GM18508 (cell line): Measurements from ENCODE around the gene C8B.

Experiments used
- ATAC-seq: cut with Tn5 transposase; IDR thresholded peaks from one replicate; pipeline ENCODE4 v1.9.1; 2021; ENCODE audit warnings: moderate number of reproducible peaks; ENCODE audit not compliant: insufficient read depth, unreplicated experiment

The C8B gene

DNA sequence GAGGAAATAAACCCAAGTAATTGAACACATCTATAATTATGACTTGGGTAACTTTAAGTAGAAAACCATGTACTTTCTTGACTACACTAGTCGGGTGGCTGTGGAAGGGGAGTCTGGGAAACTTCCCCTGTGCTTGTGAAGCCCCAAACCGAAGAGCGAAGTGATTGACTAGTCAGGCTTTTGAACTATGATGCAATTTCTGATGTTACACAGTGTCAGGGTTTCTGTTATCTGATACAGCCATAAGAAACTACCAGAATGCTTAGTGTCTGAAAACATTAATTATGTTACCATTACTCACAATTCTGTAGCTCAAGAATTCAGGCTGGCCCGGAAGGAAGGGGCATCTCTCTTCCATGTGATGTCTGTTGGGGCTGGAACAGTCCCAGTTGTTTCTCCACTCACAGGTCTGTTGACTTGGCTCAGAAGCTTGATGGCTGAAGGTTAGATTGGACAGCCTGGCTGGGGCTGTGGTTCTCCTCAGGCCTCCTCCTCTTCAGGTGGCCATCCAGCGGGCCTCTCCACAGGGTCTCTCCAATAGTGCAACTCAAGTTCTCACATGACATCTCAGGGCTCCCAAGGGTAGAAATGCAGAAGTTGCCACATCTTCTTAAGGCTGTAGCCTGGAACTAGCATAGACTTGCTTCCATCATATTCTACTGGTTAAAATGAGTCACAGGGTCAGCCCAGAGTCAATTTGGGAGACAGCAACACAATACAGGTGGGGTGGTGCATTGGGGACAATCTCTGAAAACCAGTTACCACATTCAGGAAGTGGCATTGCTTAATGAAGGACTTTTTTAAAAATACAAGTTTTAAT, 8.3 kb upstream of the C8B start:
- no peak for ATAC-seq

DNA sequence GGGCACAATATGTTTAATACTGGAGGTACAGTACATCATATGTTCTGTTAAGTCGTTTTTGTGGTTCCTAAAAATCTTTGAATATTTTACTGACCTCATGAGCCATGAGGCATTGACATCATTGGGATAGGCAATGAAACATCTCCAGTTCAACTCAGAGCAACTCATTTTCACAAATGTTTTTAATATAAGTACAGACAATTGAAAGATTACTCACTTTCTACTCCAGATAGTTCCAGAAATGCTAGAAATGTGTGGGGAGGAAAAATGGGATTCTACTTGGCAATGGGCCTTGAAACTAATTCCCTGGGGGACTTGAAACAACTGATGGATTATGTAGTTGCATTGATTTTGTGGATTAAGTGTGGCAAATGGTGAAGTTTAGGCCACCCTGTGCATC, 7.2 kb upstream of the C8B start:
- ATAC-seq = no peak

DNA sequence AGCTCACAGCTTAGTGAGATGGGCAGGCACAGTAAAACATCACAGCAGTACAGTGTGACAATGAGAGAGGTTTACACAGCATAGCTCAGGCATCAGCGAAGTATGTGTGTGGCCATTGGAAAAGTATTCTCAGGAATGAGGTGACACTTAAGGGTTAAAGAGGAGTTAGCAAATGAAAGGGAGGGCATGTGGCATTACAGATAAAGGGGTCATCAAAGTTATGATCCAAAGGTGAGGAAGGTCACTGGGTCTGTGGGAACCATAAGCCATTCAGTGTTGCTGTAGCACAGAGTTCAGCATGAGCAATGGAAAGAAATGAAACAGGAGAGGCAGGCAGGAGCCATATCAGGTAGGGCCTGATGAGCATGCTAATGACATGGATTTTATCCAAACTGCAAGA, 4.5 kb upstream of the C8B start:
- no peak for ATAC-seq

DNA sequence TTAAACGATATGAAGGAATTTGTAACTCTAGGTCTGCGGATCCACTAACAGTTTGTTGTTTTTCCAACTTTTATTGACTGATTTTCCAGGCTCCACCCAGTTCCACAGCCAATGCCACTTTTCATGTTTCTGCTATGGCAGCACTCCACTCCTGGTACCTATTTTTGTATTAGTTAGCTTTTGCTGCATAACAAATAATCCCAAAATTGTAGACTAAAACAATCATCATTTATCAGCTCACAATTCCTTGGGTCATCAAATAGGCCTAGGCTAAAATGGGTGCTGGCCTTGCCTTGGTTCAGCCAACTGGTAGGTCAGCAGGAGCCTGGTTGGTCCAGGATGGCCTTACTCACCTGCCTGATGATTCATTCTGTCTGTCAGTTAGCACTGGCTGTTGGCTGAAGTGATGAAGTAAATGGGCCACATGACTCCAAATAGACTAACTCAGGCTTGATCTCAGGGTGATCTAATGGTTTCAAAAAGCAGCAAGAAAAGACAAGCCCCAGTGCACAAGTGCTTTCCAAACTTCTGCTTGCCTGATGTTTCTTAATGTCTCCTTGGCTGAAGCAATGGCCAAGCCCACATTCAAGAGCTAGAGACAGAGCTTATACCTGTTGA, 3.2 kb upstream of the C8B start:
- no peak for ATAC-seq

DNA sequence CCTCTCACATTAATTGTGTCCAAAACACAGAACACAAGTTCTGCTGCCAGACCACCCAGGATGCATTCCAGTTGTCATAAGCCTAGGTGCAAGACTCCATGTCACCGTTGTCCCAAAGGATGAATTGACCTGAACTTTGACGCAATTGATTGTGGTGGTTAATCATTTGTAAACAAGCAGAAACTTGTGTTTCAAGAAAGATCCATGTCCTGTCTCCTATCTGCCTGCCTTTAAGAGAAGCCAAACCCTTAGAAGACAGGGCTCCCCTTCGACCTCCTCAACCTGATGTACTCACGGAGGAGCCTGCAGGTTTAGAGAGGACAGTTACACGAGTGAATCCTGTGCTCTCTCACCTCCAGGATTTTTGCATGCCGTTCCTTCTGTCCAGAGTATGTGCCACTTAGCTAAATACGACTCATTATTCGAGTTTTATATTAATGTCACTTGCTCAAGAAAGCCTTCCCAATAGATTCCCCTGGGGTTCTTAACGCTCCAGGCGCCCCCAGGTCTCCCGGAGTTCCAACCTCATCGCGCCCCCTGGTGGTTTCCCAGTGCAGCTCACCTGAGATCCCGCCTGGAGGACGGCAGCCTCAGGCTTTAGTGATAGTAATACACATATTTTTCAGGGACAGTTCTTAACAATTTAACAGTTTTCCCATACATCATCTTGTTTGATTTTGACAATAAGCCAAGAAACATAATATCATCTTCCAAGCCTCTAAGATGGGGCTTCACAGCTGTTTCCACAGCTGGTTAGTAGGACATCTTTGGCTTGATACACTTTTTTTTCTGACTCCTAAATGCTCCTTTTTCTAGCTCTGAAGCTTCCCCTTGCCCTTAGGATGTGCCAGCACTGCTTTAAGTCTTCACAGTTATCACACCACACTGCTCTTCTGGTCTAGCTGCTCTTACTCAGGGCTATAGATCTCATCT, 2.4 kb upstream of the C8B start:
- no peak for ATAC-seq

DNA sequence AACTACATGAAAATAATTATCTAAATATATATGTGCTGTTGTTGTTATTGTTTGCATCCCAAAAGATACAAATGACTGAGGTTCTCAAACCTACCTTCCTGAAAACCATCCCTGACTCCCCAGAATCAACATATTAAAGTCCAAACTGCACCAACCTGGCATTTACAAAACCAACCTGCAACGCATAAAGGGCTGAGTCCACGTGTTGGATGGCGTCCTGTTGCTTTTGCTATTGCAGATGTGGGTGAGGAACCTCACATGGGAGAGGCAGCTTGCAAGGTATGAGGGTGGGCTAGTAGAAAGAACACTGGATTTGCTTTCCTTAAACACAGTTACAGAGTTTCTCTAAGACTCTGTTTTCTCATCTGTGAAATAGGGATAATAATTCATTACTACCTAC, 1.5 kb upstream of the C8B start:
- ATAC-seq = no peak

DNA sequence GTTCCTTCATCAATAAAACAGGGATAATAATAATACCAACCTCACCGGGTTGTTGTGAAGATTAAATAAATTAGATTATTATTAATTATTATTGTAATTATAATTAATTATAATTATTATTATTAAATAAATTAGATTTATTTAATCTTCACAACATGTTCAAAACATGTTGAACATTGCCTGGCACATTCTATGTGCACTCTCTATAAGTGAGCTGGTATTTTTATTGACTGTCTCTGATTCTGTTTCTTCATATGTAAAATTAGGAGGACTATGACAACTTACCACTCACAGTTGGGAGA, 834 bp upstream of the C8B start:
- no peak for ATAC-seq

DNA sequence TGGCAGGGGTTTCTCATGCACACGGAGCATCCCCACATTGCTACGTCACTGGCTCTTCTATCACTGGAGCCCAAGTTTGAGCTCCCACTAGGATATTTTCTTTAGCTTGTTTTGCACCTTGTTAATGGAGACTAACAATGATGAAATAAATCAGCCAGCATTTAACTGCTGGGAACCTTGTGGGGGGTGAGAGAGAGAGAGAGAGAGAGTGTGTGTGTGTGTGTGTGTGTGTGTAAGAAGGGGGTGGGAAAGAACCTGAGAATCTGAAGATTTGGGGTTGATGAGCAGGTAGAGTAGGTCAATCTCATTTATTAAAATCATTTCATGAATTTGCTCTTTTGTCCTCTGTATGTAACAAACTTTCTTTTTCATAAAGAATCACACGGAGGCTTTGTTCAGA, 624 bp downstream of the C8B start:
- no peak for ATAC-seq

DNA sequence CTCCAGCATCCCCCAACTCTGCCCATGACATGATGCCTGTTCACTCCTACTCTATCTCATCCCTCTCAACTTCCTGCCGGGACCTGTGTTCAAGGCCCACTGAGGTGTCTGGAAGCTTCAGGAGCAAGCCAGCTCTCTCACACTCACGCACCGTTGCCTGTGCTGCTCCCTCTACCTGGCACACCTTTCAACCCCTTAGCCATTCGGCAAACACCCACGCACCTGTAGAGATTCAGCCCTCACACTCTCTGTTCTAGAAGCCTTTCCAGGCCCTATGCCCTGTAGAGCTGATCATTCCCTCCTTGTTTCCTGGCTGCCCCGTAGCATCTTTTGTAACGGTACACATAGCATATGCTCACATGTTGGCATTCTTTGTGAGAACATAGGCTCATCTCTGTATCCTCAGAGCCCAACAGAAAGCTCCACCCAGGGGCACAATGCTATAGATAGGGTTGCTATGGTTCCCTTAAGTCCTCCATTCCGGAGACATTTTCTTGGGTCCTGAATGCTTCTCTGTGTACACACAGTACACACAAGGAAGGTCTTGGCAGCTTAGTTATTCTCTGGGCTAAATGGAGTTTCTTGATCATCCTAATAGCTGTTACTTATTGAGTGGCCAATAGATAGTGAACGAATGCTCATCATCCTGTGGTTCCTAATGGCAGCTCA, 1.3 kb downstream of the C8B start:
- ATAC-seq = no peak

DNA sequence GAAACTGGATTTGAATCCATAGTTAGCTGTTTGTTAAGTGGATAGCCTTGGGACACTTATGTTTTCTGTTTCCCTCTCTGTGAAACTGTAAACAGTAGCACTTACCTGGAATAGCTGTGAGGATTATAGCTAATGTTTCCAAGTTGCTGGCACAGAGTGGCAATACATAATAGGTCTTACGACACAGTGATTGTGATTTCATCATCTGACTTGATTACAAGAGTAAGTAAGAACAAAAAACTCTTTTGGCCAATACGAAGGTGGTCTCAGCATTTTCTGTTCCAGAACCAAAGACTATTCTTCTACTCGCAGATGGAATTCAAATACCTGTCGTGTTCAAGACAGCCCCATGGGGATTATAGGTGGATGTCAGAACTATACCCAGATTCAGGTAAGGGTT, 2.1 kb downstream of the C8B start:
- no peak for ATAC-seq

DNA sequence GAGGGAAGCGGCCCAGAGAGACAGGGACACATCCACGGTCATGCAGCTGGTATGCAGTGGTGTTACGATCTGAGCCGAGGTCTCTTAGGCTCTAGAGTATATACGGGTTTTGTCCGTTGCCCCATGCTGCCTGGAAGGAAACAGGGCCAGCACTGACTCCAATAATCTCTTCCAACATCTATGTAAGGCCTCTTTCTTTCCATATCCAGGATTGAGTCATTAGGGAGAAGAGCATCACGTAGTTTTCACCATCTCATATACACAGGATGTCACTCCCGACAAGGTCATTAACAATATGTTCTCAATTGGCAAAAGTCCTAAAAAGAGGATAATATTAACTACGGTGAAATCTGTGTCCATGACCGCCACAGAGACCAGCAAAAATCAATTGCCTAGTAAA, 4.4 kb downstream of the C8B start:
- ATAC-seq = no peak

DNA sequence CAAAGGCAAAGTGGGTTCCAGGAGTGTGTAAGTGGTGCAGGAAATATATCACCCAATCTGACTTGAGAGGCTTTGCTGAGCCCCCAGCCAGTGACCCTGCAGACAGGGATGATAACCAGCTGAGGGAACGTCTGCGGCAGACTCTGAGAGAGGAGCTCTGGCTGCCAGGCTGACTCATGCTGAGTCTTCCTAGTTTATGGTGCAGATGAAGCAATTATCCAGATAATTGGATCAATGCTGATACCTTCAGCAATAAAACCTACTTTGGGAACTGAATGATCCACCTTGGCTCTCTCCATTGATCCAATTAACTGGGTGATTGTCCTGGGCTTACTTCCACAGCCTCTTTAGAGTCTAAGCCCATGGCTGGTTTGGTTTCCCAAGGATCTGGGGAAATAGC, 7.3 kb downstream of the C8B start:
- no peak for ATAC-seq

DNA sequence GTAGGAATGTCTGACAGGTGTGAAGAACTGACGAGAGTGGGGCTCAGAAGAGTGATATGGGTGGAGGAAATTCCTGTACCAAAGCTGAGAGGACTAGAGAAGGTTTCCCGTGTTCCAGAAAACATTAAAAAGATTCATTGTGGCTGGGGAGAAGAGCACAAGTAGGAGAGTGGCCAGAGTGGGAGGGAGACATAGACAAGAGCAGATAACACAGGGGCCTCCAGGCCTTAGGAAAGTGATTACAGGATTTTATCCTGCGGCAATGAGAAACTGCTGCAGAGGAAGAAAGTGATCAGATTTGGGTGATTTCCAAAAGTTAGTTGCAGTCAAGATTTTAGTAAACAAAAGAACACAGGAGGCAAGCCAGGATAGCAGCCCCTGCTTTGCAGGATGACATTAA, 7.9 kb downstream of the C8B start:
- no peak for ATAC-seq

DNA sequence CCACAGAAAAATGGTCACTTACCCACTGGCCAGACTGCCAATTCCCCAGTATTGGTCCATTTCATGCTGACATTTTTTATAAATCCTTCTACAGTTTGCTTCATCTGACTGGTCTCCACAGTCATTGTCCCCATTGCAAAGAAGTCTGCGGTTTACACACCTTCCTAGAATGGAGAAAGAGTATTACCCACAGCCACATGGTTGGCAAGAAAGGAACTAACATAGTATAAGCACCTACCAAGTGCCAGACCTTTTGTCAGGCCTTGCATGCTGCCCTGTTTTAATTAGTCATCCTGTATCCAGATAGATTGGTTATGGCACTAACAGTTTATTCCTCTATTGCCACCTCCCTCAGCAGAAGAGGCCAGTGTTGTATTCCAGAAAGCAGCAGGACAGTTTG, 11.2 kb downstream of the C8B start:
- no peak for ATAC-seq

DNA sequence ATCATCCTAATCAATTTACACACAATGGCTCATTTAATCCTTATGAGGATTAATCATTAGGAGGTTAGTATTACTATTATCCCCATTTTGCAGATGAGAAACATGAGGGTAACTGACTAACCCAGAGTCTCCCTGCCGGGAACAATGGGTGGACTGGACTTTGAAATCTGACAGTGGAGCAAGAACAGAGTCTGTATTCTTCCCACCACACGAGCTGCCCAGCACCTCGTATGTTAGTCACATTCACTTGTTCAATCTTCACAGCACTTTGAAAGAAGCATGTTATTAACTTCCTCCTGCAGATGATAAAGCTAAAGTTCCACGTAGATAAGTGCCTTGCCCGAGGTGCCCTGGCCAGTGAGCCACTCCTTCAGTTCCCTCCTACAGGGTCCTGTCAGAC, 12.4 kb downstream of the C8B start:
- ATAC-seq = no peak

DNA sequence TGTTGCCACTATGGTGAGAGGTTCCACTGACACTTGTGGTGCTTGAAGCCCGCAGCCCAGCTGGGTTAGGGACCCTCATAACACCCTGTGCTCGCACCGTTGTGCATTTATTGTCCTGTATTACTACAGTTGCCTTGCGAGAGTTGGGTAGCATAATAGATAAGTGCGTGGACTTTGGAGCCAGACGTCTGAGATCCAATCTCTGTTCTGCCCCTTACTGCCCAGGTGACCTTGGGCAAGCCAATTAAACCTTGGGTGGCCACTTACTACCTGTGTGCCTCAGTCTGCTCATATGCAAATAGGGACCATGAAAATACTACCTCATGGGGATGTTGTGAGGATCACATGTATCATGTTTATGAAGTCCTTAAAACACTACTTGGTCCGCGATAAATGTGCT, 13.3 kb downstream of the C8B start:
- no peak for ATAC-seq

DNA sequence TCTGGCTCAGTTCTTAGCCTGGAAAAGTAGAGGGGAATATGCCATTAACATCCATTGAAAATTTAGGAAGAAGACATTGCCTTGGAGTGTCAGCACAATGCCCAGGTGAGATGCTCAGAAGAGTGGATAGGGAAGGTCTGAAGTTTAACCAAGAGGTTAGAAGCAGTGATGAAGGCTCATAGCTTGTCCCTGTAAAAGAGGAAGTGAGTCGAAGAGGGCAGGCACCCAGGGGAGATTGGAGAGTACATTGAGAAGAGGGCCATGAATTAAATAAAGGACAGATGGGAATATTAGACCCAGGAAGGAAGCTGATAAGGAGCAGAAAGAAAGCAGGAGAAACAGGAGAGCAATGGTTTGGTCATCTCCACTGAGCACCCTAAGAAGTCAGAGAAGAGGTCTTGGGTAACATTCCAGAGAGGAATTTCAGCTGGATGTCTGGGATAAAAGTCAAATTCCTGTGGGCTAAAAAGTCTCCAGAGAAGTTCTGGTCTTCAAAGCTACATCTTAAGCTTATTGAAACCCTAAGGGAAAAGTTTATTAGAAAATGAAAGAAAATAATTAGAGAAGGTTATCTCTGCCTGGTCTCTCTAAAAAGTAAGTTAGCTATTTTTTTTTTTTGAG, 17.3 kb downstream of the C8B start:
- ATAC-seq = no peak

DNA sequence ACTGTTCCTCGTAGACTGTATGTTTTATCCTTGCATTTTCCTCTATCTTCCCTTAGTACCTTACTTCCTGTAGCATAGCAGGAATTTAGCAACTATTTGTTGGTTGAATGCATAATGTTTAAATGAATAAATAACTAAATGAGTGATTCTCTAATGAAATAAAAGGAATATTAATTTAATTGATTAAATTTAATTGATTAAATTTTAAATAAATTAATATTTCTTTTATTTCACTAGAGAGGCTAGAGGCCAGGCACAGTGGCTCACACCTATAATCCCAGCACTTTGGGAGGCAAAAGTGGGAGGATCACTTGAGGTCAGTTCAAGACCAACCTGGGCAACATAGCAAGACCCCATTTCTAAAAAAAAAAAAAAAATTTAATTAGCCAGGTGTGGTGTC, 25.8 kb downstream of the C8B start:
- ATAC-seq = no peak

DNA sequence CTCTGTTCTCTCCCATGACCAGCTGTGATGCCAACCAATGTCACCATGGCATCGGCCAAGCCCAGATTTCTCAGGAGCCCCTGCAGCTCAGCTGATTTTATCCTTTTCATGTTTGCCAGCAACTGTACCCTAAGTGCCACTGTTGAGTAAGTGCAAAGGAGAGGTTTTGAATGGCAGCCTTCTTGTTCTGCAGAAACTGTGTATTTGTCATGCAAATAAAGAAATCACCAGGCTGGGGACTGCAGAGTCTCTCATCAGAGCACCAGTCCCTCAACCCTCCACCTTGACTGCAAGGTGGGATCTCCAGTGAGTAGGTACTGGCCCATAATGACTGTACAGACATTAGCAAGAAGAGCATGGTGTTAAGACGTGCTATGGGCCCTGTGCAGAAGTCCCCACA, 26.6 kb downstream of the C8B start:
- ATAC-seq = no peak

DNA sequence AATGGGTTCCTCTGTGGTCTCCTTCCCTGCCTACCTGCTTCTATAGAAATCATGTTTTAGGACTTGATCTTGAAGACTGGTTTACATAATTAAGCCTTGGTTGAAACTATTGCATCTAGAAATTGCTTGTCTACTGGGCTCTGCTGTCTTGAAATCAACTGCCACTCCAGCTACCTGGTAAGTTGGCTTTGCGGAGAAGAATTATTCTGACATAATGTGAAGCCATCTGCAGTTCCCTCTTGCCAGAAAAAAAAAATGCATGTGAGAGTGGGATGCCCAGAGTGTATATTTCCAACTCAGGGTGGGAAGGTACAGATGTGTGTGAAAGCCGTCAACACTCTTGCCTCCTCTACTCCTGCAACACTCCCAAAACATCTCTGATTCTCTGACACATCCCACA, 27.2 kb downstream of the C8B start:
- no peak for ATAC-seq
